A549 (cell line): Measurements from ENCODE around the gene ADAMTSL3. TPM values are rescaled to one million over a fixed set of nuclear protein-coding genes. Genes with fewer than 3 reads are reported as not detected.

ENCODE experiments used
- ATAC-seq, 2 experiments: fragments of 200-7000 bp in 1 of 2; fragments of >200 bp in 1 of 2; cut with Nextera tagmentation in 1 of 2; cut with Tn5 transposase in 1 of 2; 3 replicates each; pipeline versions ENCODE4 v1.8.0 to v1.9.1; 2018 to 2020; ENCODE audit warnings: mild to moderate bottlenecking in 1 of 2, moderate library complexity in 1 of 2
- CTCF ChIA-PET: fragments of 300-600 bp; sonication (Branson Sonifier 250); formaldehyde crosslinking; extraction: SDS; loops from one replicate; lab custom pipeline; 2021; ENCODE audit warnings: antibody characterized with exemption, inconsistent platforms; lab: Yijun Ruan, JAX
- POLR2A ChIA-PET: fragments of 350-600 bp; formaldehyde crosslinking; extraction: SDS; loops from one replicate; lab custom pipeline; 2021; ENCODE audit warnings: antibody characterized with exemption, inconsistent platforms; lab: Yijun Ruan, JAX
- DNase-seq, 2 experiments: peaks; one replicate each; pipeline versions ENCODE4 v3.0.0 to v3.0.0-alpha.2; 2011 to 2016; ENCODE audit warnings: low read depth in 1 of 2, low spot score in 1 of 2
- FAIRE-seq: peaks from 2 replicates; lab custom pipeline; 2011; peaks lifted over from hg19 to GRCh38; lab: Jason Lieb, UNC
- H3K27ac ChIP-seq, 2 experiments: fragments of >200 bp; sonication (Bioruptor Twin); formaldehyde crosslinking; 3 replicates each; pipeline ENCODE4 v1.5.1; 2016 to 2017
- H3K4me1 ChIP-seq: fragments of >200 bp; sonication (Bioruptor Twin); formaldehyde crosslinking; 3 replicates; pipeline ENCODE4 v1.6.1; 2016
- H3K4me2 ChIP-seq: fragments of >200 bp; sonication (Bioruptor Twin); formaldehyde crosslinking; 3 replicates; pipeline ENCODE4 v1.6.1; 2016
- H3K4me3 ChIP-seq: fragments of >200 bp; sonication (Bioruptor Twin); formaldehyde crosslinking; 3 replicates; pipeline ENCODE4 v1.5.1; 2016
- H3K9me3 ChIP-seq: fragments of >200 bp; sonication (Bioruptor Twin); formaldehyde crosslinking; 3 replicates; pipeline ENCODE4 v1.6.1; 2016
- BCL3 ChIP-seq: fragments of >200 bp; sonication (Bioruptor Twin); formaldehyde crosslinking; IDR thresholded peaks from 3 replicates; pipeline ENCODE4 v1.6.1; 2016
- CBX2 ChIP-seq: fragments of 200-600 bp; sonication (generic); IDR thresholded peaks from 2 replicates; pipeline ENCODE4 v1.6.1; 2016; ENCODE audit warnings: low read depth, mild to moderate bottlenecking, borderline replicate concordance
- CBX8 ChIP-seq: fragments of 200-600 bp; sonication (generic); IDR thresholded peaks from 2 replicates; pipeline ENCODE4 v1.6.1; 2016
- CHD2 ChIP-seq: fragments of 150-350 bp; IDR thresholded peaks from 2 replicates; pipeline ENCODE4 v1.6.1; 2014; ENCODE audit warnings: low read length; ENCODE audit not compliant: partially characterized antibody
- CTCF ChIP-seq: fragments of >200 bp; sonication (Bioruptor Twin); formaldehyde crosslinking; IDR thresholded peaks from 3 replicates; pipeline ENCODE4 v1.5.1; 2016
- EHMT2 ChIP-seq: fragments of 200-600 bp; sonication (generic); IDR thresholded peaks from 2 replicates; pipeline ENCODE4 v1.6.1; 2016; ENCODE audit warnings: antibody characterized with exemption, low read depth, mild to moderate bottlenecking, moderate library complexity
- EP300 ChIP-seq, 2 experiments: fragments of >200 bp; sonication (Bioruptor Twin); formaldehyde crosslinking; IDR thresholded peaks; 2 replicates in 1 of 2; 3 replicates in 1 of 2; pipeline ENCODE4 v1.6.1; 2016 to 2017
- ESRRA ChIP-seq: fragments of 150-350 bp; IDR thresholded peaks from 2 replicates; pipeline ENCODE4 v1.6.1; 2014; ENCODE audit warnings: mild to moderate bottlenecking, low read length, borderline replicate concordance
- FOSB ChIP-seq: fragments of 250-450 bp; sonication (Bioruptor Pico); IDR thresholded peaks from 2 replicates; pipeline ENCODE4 v1.5.0; 2020; ENCODE audit warnings: mild to moderate bottlenecking, moderate library complexity
- FOSL2 ChIP-seq, 2 experiments: fragments of 450-650 bp in 1 of 2; fragments of >200 bp in 1 of 2; sonication (Bioruptor Twin) in 1 of 2; formaldehyde crosslinking; IDR thresholded peaks; 2 replicates each; pipeline versions ENCODE4 v1.5.0 to v1.6.1; 2016 to 2020; ENCODE audit warnings: mild to moderate bottlenecking in 1 of 2, moderate library complexity in 1 of 2
- FOXS1 ChIP-seq: fragments of 250-450 bp; sonication (Bioruptor Pico); IDR thresholded peaks from 2 replicates; pipeline ENCODE4 v1.5.0; 2020; ENCODE audit warnings: mild to moderate bottlenecking, moderate library complexity
- GATA3 ChIP-seq: IDR thresholded peaks from 2 replicates; pipeline ENCODE4 v1.6.1; 2012; ENCODE audit warnings: borderline replicate concordance
- HMGXB4 ChIP-seq: fragments of 250-450 bp; sonication (Bioruptor Pico); IDR thresholded peaks from 2 replicates; pipeline ENCODE4 v1.5.0; 2021; ENCODE audit warnings: mild to moderate bottlenecking, moderate library complexity, borderline replicate concordance
- JUN ChIP-seq, 2 experiments: fragments of >200 bp; sonication (Bioruptor Twin); formaldehyde crosslinking; IDR thresholded peaks; 2 replicates in 1 of 2; 3 replicates in 1 of 2; pipeline ENCODE4 v1.6.1; 2016 to 2017
- KDM1A ChIP-seq: fragments of 200-600 bp; sonication (generic); IDR thresholded peaks from 2 replicates; pipeline ENCODE4 v1.6.1; 2016; ENCODE audit warnings: low read depth, mild to moderate bottlenecking
- MAX ChIP-seq: IDR thresholded peaks from 2 replicates; pipeline ENCODE4 v1.6.1; 2012
- MAZ ChIP-seq: fragments of 150-350 bp; IDR thresholded peaks from 2 replicates; pipeline ENCODE4 v1.6.1; 2014; ENCODE audit warnings: antibody characterized with exemption, low read depth, low read length, borderline replicate concordance
- NPAS2 ChIP-seq: fragments of 250-450 bp; sonication (Bioruptor Pico); IDR thresholded peaks from 2 replicates; pipeline ENCODE4 v1.8.0; 2022; ENCODE audit warnings: mild to moderate bottlenecking, moderate library complexity, borderline replicate concordance
- PBX3 ChIP-seq: IDR thresholded peaks from 2 replicates; pipeline ENCODE4 v1.6.1; 2012
- POLR2A ChIP-seq: IDR thresholded peaks from 2 replicates; pipeline ENCODE4 v1.6.1; 2012; ENCODE audit warnings: mild to moderate bottlenecking, low read length
- POLR2AphosphoS2 ChIP-seq: conservative IDR thresholded peaks from 2 replicates; pipeline ENCODE4 v1.6.1; 2012; ENCODE audit warnings: low read length, improper control_type of control experiment, inconsistent platforms
- RARB ChIP-seq: fragments of 250-450 bp; sonication (Bioruptor Pico); IDR thresholded peaks from 2 replicates; pipeline ENCODE4 v1.8.0; 2021; ENCODE audit warnings: mild to moderate bottlenecking, moderate library complexity
- RCOR1 ChIP-seq: fragments of 150-350 bp; IDR thresholded peaks from 2 replicates; pipeline ENCODE4 v1.6.1; 2014; ENCODE audit warnings: antibody characterized with exemption, low read length, low read depth
- RFX5 ChIP-seq: fragments of 450-650 bp; IDR thresholded peaks from 2 replicates; pipeline ENCODE4 v1.7.1; 2014; ENCODE audit warnings: antibody characterized with exemption, mild to moderate bottlenecking, moderate library complexity
- USF2 ChIP-seq: fragments of 450-650 bp; IDR thresholded peaks from 2 replicates; pipeline ENCODE4 v1.6.1; 2014; ENCODE audit warnings: antibody characterized with exemption
- ZSCAN20 ChIP-seq: fragments of 250-450 bp; sonication (Bioruptor Pico); IDR thresholded peaks from 2 replicates; pipeline ENCODE4 v1.8.0; 2022; ENCODE audit warnings: mild to moderate bottlenecking, moderate library complexity
- WGBS: methylation state at CpG from one replicate; pipeline ENCODE4 v1.1.6; 2017; ENCODE audit errors: missing lambda C conversion rate; 5-methylcytosine and 5-hydroxymethylcytosine counted together
- polyA plus RNA-seq, 4 experiments: library from polyadenylated mRNA; depleted of rRNA in 3 of 4; stranded (reverse); fragments of >200 nt; fragmentation: RNase III in 1 of 4; extraction: RNeasy Plus Mini Kit Qiagen cat#74134 plus additional on column Dnase treatment in 1 of 4; gene quantifications; 2 replicates in 3 of 4; 3 replicates in 1 of 4; pipeline ENCODE4 v1.2.3, GENCODE V29; 2011 to 2017

ADAMTSL3 gene
- polyA plus RNA-seq, 2 of the 4 experiments (the other 2 are of a cell fraction) = 0.22 to 0.25 TPM

- CTCF ChIA-PET = no interaction called here
- no peaks in the 10 kb centered on the region for H3K9me3 ChIP-seq
- ATAC-seq (no peak), FAIRE-seq (no peak), DNase-seq (no peak)
- no peak overlapping the region for H3K27ac ChIP-seq
- no peak overlapping the region for H3K4me3 ChIP-seq
- 28% methylated on average over 3 of the region's 3 CpGs for WGBS
- no peaks in the 10 kb centered on the region for H3K4me1 ChIP-seq
- POLR2A ChIA-PET = no interaction called here
- TF ChIP-seq ESRRA (no peak), EHMT2 (no peak), RARB (CRISPR knock-in tag) (no peak), HMGXB4 (CRISPR knock-in tag) (no peak), JUN (IDR thresholded peaks at IDR 0.05) (no peak), RCOR1 (no peak), CTCF (no peak), KDM1A (no peak), POLR2A (no peak), NPAS2 (CRISPR knock-in tag) (no peak), CHD2 (no peak), USF2 (no peak), RFX5 (no peak), CBX2 (no peak), FOSL2 (IDR thresholded peaks at IDR 0.05) (no peak), FOSL2 (CRISPR knock-in tag; IDR thresholded peaks at IDR 0.05) (no peak)
- no peak overlapping the region for H3K4me2 ChIP-seq
Observed at GRCh38 chr15:83739629-83740028, 85.7 kb downstream of the ADAMTSL3 start.

GRCh38 chr15:83745771-83746170 is 91.8 kb downstream of the ADAMTSL3 start:
- H3K27ac ChIP-seq = no peak overlapping the region
- H3K9me3 ChIP-seq = no peaks in the 10 kb centered on the region
- ATAC-seq = no peak
- no peak overlapping the region for H3K4me3 ChIP-seq
- FAIRE-seq = no peak
- H3K4me2 ChIP-seq = no peak overlapping the region
- CTCF ChIA-PET = interaction anchor here (1.0 to 1.6 kb wide), 4 partner anchors 10 to 94 kb away, joined by 3 to 4 read pairs (median 4); no protein-coding TSS in a partner anchor
- DNase-seq = no peak
- H3K4me1 ChIP-seq = no peaks in the 10 kb centered on the region
- POLR2A ChIA-PET = no interaction called here
- WGBS = 0% methylated on average over 1 of the region's 1 CpG
- TF ChIP-seq FOSB (CRISPR knock-in tag) = no peak
- TF ChIP-seq GATA3 = no peak
- TF ChIP-seq FOXS1 = no peak
- no peak for TF ChIP-seq CTCF
- TF ChIP-seq MAZ = no peak
- no peak for TF ChIP-seq RFX5
- TF ChIP-seq BCL3 = no peak
- no peak for TF ChIP-seq HMGXB4 (CRISPR knock-in tag)
- TF ChIP-seq NPAS2 (CRISPR knock-in tag) = no peak
- TF ChIP-seq PBX3 = no peak
- no peak for TF ChIP-seq RCOR1
- no peak for TF ChIP-seq CBX8
- TF ChIP-seq POLR2AphosphoS2 = no peak
- TF ChIP-seq ESRRA = no peak
- no peak for TF ChIP-seq MAX
- no peak for TF ChIP-seq ZSCAN20
- no peak for TF ChIP-seq EP300 (IDR thresholded peaks at IDR 0.05)
